GM12891 (cell line): ENCODE data around the gene PTPRR.
A peak's percentile ranks its signal among the peaks of the same experiment; 100 is the strongest.

Source experiments
- DNase-seq: peaks from one replicate; pipeline ENCODE4 v3.0.0; 2011; ENCODE audit warnings: low spot score; ENCODE audit not compliant: insufficient read length
- FAIRE-seq: peaks from 2 replicates; lab custom pipeline; 2011; peaks lifted over from hg19 to GRCh38; lab: Jason Lieb, UNC
- PAX5 ChIP-seq: IDR thresholded peaks from 2 replicates; pipeline ENCODE4 v1.6.1; 2011; ENCODE audit warnings: low read length, moderate library complexity, mild to moderate bottlenecking; ENCODE audit not compliant: insufficient read depth, severe bottlenecking
- POLR2A ChIP-seq: IDR thresholded peaks from 2 replicates; pipeline ENCODE4 v1.6.1; 2011; ENCODE audit warnings: low read depth, low read length, control low read depth
- POLR2AphosphoS5 ChIP-seq: IDR thresholded peaks from 2 replicates; pipeline ENCODE4 v1.6.1; 2011; ENCODE audit warnings: low read depth, low read length, control low read depth
- POU2F2 ChIP-seq: IDR thresholded peaks from 2 replicates; pipeline ENCODE4 v1.6.1; 2011; ENCODE audit warnings: low read depth, mild to moderate bottlenecking, control low read depth, low read length, moderate library complexity
- SPI1 ChIP-seq: IDR thresholded peaks from 2 replicates; pipeline ENCODE4 v1.6.1; 2011; ENCODE audit warnings: low read depth, low read length, control low read depth
- TAF1 ChIP-seq: IDR thresholded peaks from 2 replicates; pipeline ENCODE4 v1.6.1; 2011; ENCODE audit warnings: low read depth, low read length, control low read depth

The PTPRR gene

GRCh38 chr12:70722584-70723343 is 197.8 kb downstream of the PTPRR start:
- DNase-seq (no peak), FAIRE-seq (no peak)
- TF ChIP-seq POLR2AphosphoS5 (no peak), POU2F2 (no peak), TAF1 (no peak), SPI1 (no peak), PAX5 (no peak), POLR2A (no peak)

GRCh38 chr12:70721656-70722357 is 198.7 kb downstream of the PTPRR start:
- DNase-seq (no peak), FAIRE-seq (no peak)
- no peak for TF ChIP-seq PAX5
- no peak for TF ChIP-seq TAF1
- no peak for TF ChIP-seq POLR2AphosphoS5

- no peak for FAIRE-seq
These were observed 199.3 kb downstream of the PTPRR start for GRCh38 chr12:70721216-70721615.

GRCh38 chr12:70719672-70720420 is 200.7 kb downstream of the PTPRR start:
- peak; percentile 51 for FAIRE-seq
- no peak for DNase-seq
- no peak for TF ChIP-seq TAF1
- TF ChIP-seq SPI1 = no peak
- TF ChIP-seq POU2F2 = no peak
- TF ChIP-seq POLR2A = no peak
- no peak for TF ChIP-seq POLR2AphosphoS5
- no peak for TF ChIP-seq PAX5

More at GRCh38 chr12:70721216-70721615, 199.3 kb downstream of the PTPRR start:
- TF ChIP-seq POLR2A (no peak), POLR2AphosphoS5 (no peak), TAF1 (no peak), POU2F2 (no peak), SPI1 (no peak), PAX5 (no peak)
- DNase-seq = no peak

- DNase-seq (no peak), FAIRE-seq (no peak)
- TF ChIP-seq PAX5 (no peak), POLR2A (no peak), POLR2AphosphoS5 (no peak), POU2F2 (no peak), SPI1 (no peak), TAF1 (no peak)
These were observed 201.5 kb downstream of the PTPRR start for GRCh38 chr12:70719071-70719470.

- DNase-seq (no peak), FAIRE-seq (no peak)
- no peak for TF ChIP-seq TAF1
These were observed 208.7 kb downstream of the PTPRR start for GRCh38 chr12:70711831-70712230.

- FAIRE-seq (no peak), DNase-seq (no peak)
- no peak for TF ChIP-seq SPI1
- no peak for TF ChIP-seq POLR2A
- no peak for TF ChIP-seq POU2F2
- no peak for TF ChIP-seq POLR2AphosphoS5
- no peak for TF ChIP-seq TAF1
- no peak for TF ChIP-seq PAX5
These were observed 211.5 kb downstream of the PTPRR start for GRCh38 chr12:70709022-70709421.

GRCh38 chr12:70706611-70707010 is 213.9 kb downstream of the PTPRR start:
- no peak for TF ChIP-seq POLR2A
- TF ChIP-seq TAF1 = no peak
- TF ChIP-seq PAX5 = no peak
- no peak for FAIRE-seq

GRCh38 chr12:70698345-70698744 is 222.2 kb downstream of the PTPRR start:
- no peak for TF ChIP-seq SPI1
- TF ChIP-seq POU2F2 = no peak
- TF ChIP-seq PAX5 = no peak
- TF ChIP-seq POLR2AphosphoS5 = no peak
- TF ChIP-seq TAF1 = no peak
- TF ChIP-seq POLR2A = no peak
- no peak for FAIRE-seq
- DNase-seq = no peak

More at GRCh38 chr12:70706611-70707010, 213.9 kb downstream of the PTPRR start:
- DNase-seq = no peak

GRCh38 chr12:70695361-70696023 is 225.0 kb downstream of the PTPRR start:
- FAIRE-seq = no peak
- DNase-seq = no peak
- TF ChIP-seq TAF1 (no peak), PAX5 (no peak), POLR2AphosphoS5 (no peak), SPI1 (no peak), POU2F2 (no peak), POLR2A (no peak)
